Activated effector memory CD4-positive, alpha-beta T cell treated with anti-CD3 and anti-CD28 coated beads, Interleukin-2, amount 50 U/mL, for 16 hours (primary cell): Measurements from ENCODE around the gene PGA4.
"Not testable (repeated sequence)": the region's sequence is repeated elsewhere in the genome, so short reads cannot be mapped to it uniquely, and the experiment has no call there.

ENCODE experiments used
- DNase-seq: peaks from one replicate; pipeline ENCODE4 v3.0.0-alpha.2; 2020

PGA4 gene

DNA sequence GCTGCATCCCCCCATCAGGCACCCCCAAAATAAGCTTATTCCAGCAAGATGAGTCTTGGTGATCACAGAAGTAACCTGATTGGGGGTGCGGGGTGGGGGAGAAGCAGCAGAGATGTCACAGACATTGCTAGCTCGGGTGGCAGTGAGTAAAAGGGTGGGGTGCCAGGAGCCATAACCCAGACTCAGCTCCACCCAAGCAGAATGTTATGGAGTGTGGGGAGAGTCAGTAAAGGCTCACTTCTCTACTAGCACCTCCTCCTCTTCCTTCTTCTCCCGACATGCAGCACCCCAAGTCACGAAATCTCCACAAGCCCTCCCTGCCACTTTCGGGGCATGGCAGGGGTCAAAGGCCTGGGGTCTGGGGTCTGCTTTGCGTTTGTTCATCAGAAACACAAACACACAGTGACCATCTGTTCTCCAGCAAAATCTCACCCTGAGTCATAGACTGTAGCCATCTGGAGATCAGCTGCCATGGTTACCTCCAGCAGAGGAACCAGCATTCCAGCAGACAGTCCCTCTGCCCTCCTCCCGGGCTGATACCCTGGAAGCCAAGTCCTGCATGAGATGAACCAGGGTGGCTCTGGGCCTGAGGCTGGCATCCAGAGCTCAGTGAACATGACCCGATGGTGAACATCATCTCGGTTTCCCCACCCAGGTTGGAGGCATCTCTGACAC is 14.4 kb upstream of the PGA4 start:
- DNase-seq = not testable (repeated sequence)

DNA sequence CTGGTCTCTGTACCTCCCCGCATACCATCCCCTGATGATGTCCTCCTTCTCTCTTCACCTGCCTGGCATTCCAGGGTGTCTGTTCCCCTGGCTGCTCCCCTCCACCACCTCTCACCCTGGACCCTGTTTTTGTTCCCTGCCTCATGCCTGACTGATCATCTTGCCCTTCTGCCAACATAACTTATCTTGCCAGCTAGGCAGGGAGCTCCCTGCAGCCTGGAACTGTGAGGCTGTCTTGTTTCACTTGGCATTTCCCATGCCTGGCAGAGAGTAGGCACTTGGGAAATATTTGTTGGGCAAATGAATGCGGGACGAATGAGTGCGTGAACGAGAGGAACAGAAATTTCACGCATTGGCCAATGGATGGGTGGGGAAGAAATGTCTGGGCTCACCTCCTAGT is 11.5 kb upstream of the PGA4 start:
- not testable (repeated sequence) for DNase-seq

- not testable (repeated sequence) for DNase-seq
These were observed 10.7 kb upstream of the PGA4 start for GRCh38 chr11:61211327-61211952.

DNA sequence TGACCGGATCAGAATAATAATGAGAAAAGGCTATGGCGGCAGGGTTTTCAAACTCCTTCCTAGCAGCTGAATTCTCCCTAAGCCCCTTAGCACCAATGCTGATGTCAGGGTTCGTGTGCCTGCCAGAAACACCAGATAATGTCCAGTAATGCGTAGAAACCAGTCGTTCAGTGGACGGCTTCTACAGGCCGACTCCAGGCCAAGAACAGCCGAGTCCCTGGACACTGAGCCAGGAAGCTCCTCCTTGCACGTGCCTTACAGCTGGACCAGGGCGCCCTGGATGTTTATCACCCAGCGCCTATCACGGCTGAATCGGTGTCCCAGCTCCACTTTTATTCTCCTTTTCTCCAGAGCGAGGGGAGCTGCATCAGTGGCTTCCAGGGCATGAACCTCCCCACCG is 9.9 kb upstream of the PGA4 start:
- DNase-seq = not testable (repeated sequence)

GRCh38 chr11:61213711-61214324 is 8.3 kb upstream of the PGA4 start:
- DNase-seq = not testable (repeated sequence)

DNA sequence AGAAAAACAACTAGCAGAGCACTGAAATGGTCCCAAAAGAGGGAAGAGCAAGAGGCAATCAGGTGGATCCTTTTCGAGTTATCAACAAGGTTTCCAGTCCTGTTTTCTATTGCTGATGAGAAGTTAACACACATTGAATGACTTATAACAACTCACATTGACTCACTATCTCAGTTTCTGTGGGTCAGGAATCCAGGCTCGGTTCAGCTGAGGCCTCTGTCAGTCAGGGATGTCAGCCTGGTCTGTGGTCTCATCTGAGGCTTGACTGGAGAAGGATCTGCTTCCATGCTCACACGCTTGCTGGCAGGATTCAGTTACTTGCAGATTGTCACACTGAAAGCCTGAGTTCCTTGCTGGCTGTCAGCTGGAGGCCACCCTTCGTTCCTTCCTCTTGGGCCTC is 3.8 kb upstream of the PGA4 start:
- not testable (repeated sequence) for DNase-seq

GRCh38 chr11:61219016-61219415 is 3.1 kb upstream of the PGA4 start:
- DNase-seq = not testable (repeated sequence)

DNA sequence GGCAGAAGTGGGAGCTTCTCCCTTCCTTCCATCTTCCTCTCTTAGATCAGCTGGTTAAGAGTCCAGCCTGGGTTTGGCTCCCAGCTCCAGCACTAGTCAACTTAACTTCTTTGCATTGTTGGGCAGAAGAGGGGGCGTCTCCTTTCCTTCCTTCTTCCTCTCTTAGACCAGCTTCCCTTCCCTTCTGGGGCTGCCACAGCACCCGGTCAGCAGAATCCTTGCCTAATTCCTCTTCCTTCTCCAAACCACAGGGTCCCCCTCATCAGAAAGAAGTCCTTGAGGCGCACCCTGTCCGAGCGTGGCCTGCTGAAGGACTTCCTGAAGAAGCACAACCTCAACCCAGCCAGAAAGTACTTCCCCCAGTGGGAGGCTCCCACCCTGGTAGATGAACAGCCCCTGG is 545 bp downstream of the PGA4 start:
- DNase-seq = not testable (repeated sequence)

DNA sequence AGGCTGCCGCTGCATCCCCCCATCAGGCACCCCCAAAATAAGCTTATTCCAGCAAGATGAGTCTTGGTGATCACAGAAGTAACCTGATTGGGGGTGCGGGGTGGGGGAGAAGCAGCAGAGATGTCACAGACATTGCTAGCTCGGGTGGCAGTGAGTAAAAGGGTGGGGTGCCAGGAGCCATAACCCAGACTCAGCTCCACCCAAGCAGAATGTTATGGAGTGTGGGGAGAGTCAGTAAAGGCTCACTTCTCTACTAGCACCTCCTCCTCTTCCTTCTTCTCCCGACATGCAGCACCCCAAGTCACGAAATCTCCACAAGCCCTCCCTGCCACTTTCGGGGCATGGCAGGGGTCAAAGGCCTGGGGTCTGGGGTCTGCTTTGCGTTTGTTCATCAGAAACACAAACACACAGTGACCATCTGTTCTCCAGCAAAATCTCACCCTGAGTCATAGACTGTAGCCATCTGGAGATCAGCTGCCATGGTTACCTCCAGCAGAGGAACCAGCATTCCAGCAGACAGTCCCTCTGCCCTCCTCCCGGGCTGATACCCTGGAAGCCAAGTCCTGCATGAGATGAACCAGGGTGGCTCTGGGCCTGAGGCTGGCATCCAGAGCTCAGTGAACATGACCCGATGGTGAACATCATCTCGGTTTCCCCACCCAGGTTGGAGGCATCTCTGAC is 4.5 kb downstream of the PGA4 start:
- not testable (repeated sequence) for DNase-seq

DNA sequence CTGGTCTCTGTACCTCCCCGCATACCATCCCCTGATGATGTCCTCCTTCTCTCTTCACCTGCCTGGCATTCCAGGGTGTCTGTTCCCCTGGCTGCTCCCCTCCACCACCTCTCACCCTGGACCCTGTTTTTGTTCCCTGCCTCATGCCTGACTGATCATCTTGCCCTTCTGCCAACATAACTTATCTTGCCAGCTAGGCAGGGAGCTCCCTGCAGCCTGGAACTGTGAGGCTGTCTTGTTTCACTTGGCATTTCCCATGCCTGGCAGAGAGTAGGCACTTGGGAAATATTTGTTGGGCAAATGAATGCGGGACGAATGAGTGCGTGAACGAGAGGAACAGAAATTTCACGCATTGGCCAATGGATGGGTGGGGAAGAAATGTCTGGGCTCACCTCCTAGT is 7.3 kb downstream of the PGA4 start:
- not testable (repeated sequence) for DNase-seq

- not testable (repeated sequence) for DNase-seq
These were observed 8.9 kb downstream of the PGA4 start for GRCh38 chr11:61231033-61231432.

DNA sequence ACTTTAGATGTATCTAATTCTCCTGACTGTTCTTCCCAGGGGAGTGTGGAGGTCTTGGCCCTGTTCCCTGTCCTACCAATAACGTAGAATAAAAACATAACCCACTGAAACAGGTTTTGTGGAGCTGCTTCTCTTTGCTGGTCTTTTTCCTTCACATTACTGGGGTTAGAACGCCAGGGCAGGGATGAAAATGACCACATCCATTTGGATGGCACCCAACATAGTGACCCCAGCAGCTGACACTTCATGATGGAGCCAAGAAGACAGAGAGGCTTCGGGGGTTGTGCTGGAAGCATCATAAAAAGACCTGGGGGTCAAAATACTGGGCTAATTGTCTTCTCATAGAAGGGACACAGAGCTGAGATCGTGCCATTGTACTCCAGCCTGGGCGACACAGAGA is 9.4 kb downstream of the PGA4 start:
- DNase-seq = not testable (repeated sequence)

DNA sequence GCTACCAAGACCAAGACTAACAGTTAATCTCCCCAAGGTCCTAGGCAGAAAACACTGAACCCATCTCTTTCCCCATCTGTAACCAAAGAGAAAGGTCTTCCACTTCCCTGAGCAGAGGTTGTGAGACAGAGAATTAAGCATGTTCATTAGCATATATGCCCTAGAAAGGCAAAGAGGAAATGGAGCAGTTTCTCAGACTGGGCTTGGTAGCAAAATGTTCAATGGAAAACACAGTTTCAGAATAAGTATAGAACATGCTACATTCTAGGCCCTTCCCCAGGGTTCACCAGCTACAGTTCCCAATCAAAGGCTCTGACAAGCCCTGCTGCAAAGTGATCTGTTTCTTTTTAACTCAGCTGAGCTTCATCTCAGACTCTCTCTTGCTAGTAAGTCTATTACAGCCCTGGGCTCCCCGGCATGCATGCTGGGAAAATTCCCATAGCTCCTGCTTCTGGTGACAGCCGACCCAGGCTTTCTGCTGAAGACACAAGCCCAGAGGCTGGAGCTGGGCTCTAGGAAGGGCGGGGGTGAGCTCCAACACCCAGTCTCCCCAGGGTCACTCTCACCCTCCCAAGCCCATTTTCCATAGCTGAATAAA is 10.5 kb downstream of the PGA4 start:
- DNase-seq = not testable (repeated sequence)

DNA sequence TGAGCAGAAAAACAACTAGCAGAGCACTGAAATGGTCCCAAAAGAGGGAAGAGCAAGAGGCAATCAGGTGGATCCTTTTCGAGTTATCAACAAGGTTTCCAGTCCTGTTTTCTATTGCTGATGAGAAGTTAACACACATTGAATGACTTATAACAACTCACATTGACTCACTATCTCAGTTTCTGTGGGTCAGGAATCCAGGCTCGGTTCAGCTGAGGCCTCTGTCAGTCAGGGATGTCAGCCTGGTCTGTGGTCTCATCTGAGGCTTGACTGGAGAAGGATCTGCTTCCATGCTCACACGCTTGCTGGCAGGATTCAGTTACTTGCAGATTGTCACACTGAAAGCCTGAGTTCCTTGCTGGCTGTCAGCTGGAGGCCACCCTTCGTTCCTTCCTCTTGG is 15.0 kb downstream of the PGA4 start:
- DNase-seq = not testable (repeated sequence)

DNA sequence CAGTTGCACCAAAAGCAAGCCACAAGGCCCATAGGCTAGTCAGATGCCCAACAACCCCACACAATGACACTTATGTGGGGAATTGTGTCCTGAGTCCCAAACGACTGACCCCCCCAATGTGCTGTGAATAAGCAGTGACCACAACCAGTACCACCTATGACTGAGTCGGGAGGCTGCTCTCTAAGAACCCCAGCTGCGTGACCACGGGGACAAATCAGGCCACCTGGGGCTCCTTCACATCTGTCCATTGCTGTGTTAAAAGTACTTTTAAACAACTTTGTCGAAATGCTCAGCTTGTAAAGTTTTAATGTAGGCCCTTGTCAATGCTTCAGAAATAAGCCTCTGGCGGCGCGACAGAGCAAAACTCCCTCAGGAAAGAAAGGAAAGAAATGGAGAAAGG is 18.1 kb downstream of the PGA4 start:
- not testable (repeated sequence) for DNase-seq

DNA sequence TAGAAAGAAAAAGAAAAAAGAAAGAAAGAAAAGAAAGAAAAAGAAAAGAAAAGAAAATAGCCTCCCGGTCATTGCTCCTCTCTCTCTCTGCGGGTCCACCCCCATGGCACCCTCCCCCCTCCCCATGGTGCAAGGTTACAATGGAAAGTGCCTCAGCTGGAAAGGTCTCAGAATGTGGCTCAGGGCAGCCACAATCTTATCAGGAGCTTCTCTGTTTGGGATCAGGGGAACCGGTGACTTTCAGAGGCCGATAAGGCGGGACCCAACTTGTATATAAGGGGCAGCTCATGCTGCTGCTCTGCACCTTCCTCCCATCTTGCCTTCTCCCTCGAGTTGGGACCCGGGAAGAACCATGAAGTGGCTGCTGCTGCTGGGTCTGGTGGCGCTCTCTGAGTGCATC is 18.7 kb downstream of the PGA4 start, which contains the start of gene PGA5:
Gene PGA5, plus strand, starts transcription at position 301 of the 400 bp plus-strand sequence. Its CDS starts 52 bp downstream, at position 353.
- DNase-seq = not testable (repeated sequence)

DNA sequence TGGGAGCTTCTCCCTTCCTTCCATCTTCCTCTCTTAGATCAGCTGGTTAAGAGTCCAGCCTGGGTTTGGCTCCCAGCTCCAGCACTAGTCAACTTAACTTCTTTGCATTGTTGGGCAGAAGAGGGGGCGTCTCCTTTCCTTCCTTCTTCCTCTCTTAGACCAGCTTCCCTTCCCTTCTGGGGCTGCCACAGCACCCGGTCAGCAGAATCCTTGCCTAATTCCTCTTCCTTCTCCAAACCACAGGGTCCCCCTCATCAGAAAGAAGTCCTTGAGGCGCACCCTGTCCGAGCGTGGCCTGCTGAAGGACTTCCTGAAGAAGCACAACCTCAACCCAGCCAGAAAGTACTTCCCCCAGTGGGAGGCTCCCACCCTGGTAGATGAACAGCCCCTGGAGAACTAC is 19.4 kb downstream of the PGA4 start:
- not testable (repeated sequence) for DNase-seq

GRCh38 chr11:61245284-61245964 is 23.3 kb downstream of the PGA4 start:
- not testable (repeated sequence) for DNase-seq

DNA sequence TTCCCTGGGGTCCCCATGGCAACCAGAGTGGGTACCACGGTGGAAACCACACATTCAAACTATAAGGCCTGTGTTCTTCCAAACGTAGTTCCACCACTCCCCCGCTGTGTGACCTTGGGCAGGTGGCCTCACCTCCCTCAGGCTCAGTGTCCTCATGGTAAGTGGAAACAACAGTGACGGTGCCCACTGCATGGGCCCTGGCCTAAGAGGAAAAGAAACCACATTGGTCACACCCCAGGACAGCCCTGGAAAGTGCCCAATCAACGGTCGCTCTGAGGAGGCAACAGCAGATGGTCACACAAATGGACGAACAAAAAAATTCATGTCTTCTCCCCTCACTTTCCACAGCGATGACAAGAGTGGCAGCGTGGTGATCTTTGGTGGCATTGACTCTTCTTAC is 25.9 kb downstream of the PGA4 start:
- DNase-seq = not testable (repeated sequence)

GRCh38 chr11:61249201-61249600 is 27.1 kb downstream of the PGA4 start:
- DNase-seq = not testable (repeated sequence)

DNA sequence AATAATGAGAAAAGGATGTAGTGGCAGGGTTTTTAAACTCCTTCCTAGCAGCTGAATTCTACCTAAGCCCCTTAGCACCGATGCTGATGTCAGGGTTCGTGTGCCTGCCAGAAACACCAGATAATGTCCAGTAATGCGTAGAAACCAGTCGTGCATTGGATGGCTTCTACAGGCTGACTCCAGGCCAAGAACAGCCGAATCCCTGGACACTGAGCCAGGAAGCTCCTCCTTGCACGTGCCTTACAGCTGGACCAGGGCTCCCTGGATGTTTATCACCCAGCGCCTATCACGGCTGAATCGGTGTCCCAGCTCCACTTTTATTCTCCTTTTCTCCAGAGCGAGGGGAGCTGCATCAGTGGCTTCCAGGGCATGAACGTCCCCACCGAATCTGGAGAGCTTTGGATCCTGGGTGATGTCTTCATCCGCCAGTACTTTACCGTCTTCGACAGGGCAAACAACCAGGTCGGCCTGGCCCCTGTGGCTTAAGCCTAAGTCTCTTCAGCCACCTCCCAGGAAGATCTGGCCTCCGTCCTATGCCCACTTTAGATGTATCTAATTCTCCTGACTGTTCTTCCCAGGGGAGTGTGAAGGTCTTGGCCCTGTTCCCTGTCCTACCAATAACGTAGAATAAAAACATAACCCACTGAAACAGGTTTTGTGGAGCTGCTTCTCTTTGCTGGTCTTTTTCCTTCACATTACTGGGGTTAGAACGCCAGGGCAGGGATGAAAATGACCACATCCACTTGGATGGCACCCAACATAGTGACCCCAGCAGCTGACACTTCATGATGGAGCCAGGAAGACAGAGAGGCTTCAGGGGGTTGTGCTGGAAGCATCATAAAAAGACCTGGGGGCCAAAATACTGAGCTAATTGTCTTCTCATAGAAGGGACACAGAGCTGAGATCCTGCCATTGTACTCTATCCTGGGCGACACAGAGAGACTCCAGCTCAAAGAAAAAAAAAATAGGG is 28.9 kb downstream of the PGA4 start:
- DNase-seq = not testable (repeated sequence)
